DND-41 (cell line): Measurements from ENCODE around the gene MGAT4C.

ENCODE experiments used
- EZH2 ChIP-seq: IDR thresholded peaks from 3 replicates; pipeline ENCODE4 v1.6.1; 2012; ENCODE audit warnings: borderline replicate concordance, low read depth, mild to moderate bottlenecking, moderate library complexity, low read length, inconsistent platforms; ENCODE audit not compliant: severe bottlenecking
- TF ChIP-seq, protein P1 (sequence below): IDR thresholded peaks from 2 replicates; pipeline ENCODE4 v1.5.1; 2012; ENCODE audit warnings: borderline replicate concordance, low read length, moderate library complexity, mild to moderate bottlenecking; ENCODE audit not compliant: poor library complexity, severe bottlenecking; ENCODE audit errors: extremely low read depth

DNA sequence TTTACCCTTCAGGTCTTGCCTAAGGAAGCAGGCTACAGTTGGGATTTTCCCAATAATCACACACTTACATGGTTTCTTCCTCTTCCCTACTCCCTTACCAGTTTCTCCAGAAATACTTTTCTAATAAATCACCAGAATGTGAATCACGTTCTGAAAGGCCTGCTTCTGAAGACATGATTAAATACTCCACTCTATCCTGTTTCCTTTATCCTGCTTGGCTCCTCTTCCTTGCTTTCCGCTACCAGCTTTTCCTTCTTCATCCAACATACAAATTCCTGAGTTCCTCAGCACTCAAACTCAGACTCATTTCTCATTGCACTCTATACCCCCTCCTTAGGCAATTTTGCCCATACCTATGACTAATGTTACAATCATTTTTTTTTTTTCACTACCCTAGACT lies 118.3 kb downstream of the MGAT4C start:
- TF ChIP-seq, protein P1, sequence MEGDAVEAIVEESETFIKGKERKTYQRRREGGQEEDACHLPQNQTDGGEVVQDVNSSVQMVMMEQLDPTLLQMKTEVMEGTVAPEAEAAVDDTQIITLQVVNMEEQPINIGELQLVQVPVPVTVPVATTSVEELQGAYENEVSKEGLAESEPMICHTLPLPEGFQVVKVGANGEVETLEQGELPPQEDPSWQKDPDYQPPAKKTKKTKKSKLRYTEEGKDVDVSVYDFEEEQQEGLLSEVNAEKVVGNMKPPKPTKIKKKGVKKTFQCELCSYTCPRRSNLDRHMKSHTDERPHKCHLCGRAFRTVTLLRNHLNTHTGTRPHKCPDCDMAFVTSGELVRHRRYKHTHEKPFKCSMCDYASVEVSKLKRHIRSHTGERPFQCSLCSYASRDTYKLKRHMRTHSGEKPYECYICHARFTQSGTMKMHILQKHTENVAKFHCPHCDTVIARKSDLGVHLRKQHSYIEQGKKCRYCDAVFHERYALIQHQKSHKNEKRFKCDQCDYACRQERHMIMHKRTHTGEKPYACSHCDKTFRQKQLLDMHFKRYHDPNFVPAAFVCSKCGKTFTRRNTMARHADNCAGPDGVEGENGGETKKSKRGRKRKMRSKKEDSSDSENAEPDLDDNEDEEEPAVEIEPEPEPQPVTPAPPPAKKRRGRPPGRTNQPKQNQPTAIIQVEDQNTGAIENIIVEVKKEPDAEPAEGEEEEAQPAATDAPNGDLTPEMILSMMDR: no peak
- TF ChIP-seq EZH2: no peak
